ENCODE data around the gene SNCG.

SNCG gene

GRCh38 chr10:86952106-86952505 lies 6.3 kb upstream of the SNCG start:
- no peak for TF ChIP-seq SIN3A (IDR thresholded peaks at IDR 0.05; ENCODE audit: borderline replicate concordance, insufficient read depth, low read length)
- no peak for TF ChIP-seq REST (IDR thresholded peaks at IDR 0.05; ENCODE audit: insufficient read depth in 1 of 2, low read depth in 2 of 2, low read length in 2 of 2)
- no peak for TF ChIP-seq TAF1 (IDR thresholded peaks at IDR 0.05; ENCODE audit: borderline replicate concordance, insufficient read depth, low read length)
- TF ChIP-seq FOXP2 (optimal IDR thresholded peaks at IDR 0.05; ENCODE audit: borderline replicate concordance, extremely low read depth, extremely low read length, insufficient read depth), result no peak
- TF ChIP-seq POLR2AphosphoS5 (IDR thresholded peaks at IDR 0.05; ENCODE audit: low read depth, low read length), result no peak

GRCh38 chr10:86953747-86954680 lies 4.4 kb upstream of the SNCG start:
- TF ChIP-seq SIN3A (IDR thresholded peaks at IDR 0.05; ENCODE audit: borderline replicate concordance, insufficient read depth, low read length), result no peak
- no peak for TF ChIP-seq REST (IDR thresholded peaks at IDR 0.05; ENCODE audit: insufficient read depth in 1 of 2, low read depth in 2 of 2, low read length in 2 of 2)
- no peak for TF ChIP-seq POLR2AphosphoS5 (IDR thresholded peaks at IDR 0.05; ENCODE audit: low read depth, low read length)

GRCh38 chr10:86954681-86955500 lies 3.5 kb upstream of the SNCG start:
- TF ChIP-seq FOXP2 (optimal IDR thresholded peaks at IDR 0.05; ENCODE audit: borderline replicate concordance, extremely low read depth, extremely low read length, insufficient read depth), result no peak
- no peak for TF ChIP-seq SIN3A (IDR thresholded peaks at IDR 0.05; ENCODE audit: borderline replicate concordance, insufficient read depth, low read length)
- TF ChIP-seq TAF1 (IDR thresholded peaks at IDR 0.05; ENCODE audit: borderline replicate concordance, insufficient read depth, low read length), result no peak
- no peak for TF ChIP-seq REST (IDR thresholded peaks at IDR 0.05; ENCODE audit: insufficient read depth in 1 of 2, low read depth in 2 of 2, low read length in 2 of 2)
- TF ChIP-seq POLR2AphosphoS5 (IDR thresholded peaks at IDR 0.05; ENCODE audit: low read depth, low read length), result no peak

GRCh38 chr10:86955501-86956194 lies 2.8 kb upstream of the SNCG start:
- TF ChIP-seq SIN3A (IDR thresholded peaks at IDR 0.05; ENCODE audit: borderline replicate concordance, insufficient read depth, low read length) (no peak), POLR2AphosphoS5 (IDR thresholded peaks at IDR 0.05; ENCODE audit: low read depth, low read length) (no peak), FOXP2 (optimal IDR thresholded peaks at IDR 0.05; ENCODE audit: borderline replicate concordance, extremely low read depth, extremely low read length, insufficient read depth) (no peak), TAF1 (IDR thresholded peaks at IDR 0.05; ENCODE audit: borderline replicate concordance, insufficient read depth, low read length) (no peak), REST (IDR thresholded peaks at IDR 0.05; ENCODE audit: insufficient read depth in 1 of 2, low read depth in 2 of 2, low read length in 2 of 2) (no peak)

Measured in PFSK-1 (cell line).